NCI-H1417 (cell line): ENCODE measurements around the gene SOX2.

Experiments used
- DNase-seq, 3 experiments: peaks; one replicate each; lab custom pipeline; 2025; lab: John Stamatoyannopoulos, UW

Gene SOX2

DNA sequence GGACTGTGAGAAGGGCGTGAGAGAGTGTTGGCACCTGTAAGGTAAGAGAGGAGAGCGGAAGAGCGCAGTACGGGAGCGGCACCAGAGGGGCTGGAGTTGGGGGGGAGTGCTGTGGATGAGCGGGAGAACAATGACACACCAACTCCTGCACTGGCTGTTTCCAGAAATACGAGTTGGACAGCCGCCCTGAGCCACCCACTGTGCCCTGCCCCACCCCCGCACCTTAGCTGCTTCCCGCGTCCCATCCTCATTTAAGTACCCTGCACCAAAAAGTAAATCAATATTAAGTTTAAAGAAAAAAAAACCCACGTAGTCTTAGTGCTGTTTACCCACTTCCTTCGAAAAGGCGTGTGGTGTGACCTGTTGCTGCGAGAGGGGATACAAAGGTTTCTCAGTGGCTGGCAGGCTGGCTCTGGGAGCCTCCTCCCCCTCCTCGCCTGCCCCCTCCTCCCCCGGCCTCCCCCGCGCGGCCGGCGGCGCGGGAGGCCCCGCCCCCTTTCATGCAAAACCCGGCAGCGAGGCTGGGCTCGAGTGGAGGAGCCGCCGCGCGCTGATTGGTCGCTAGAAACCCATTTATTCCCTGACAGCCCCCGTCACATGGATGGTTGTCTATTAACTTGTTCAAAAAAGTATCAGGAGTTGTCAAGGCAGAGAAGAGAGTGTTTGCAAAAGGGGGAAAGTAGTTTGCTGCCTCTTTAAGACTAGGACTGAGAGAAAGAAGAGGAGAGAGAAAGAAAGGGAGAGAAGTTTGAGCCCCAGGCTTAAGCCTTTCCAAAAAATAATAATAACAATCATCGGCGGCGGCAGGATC lies at the start of gene SOX2:
SOX2 (plus strand) TSS at position 601 of the 811 bp plus-strand sequence. CDS start 436 bp downstream, outside the sequence.
- peak; percentile 90 to 99 (median 96) for DNase-seq

DNA sequence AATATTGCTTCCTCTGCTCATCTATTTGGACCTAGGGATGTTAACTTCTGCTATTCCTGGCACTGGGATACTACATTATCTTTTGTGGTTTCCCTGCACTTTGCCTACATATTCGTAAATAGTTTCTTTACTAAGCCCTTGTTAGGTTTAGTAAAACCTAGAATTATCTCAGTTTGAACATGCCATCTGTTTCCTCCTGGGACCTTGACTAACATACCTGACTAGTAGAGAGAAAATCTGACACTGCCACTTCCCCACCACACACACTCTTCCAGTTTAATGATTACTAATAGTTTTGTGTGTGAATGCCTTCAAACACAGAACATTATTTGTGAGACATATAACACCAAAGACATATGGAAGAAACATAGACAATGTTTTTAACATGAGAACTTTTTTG lies 28.2 kb upstream of the SOX2 start:
- no peak for DNase-seq

DNA sequence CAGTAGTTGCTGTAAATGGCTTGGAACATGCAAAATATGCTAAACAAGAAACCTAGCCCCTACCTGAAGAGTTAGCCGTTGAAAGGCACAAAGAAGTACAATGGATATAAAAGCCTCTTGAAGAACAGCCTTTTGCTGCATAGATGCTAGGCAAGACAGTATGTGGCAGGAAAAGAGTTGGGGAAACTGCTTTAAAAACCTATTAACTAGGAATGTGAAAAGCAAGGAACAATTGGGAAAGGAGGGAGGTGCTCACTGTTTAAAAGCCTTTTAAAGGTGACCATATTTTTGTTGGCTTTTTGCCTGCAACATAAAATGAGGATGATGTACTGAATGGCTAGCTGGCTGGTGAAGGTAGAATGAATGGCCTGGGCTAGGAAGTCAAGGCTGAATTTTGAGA lies 24.5 kb upstream of the SOX2 start:
- peak in 2 of 3 experiments; percentile 22 to 36 for DNase-seq

DNA sequence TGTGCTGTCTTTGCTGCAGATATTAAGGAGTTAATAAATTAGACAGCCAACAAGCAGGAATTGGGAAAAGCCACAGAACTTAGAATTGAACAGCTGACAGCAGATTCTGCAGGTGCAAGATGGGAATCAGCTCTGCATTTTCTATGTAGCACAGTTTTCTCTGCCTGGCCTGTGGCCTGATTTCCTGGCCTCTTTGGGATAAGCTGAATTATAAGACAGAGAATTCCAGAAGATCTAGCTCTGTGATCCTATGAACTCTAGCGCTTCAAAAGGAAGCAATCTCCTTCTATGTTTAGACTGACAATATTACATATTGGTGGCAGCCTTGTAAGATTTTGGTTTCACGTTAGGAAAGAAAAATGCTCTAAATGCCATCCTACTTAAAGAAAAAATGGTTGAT lies 24.0 kb upstream of the SOX2 start:
- DNase-seq = no peak

DNA sequence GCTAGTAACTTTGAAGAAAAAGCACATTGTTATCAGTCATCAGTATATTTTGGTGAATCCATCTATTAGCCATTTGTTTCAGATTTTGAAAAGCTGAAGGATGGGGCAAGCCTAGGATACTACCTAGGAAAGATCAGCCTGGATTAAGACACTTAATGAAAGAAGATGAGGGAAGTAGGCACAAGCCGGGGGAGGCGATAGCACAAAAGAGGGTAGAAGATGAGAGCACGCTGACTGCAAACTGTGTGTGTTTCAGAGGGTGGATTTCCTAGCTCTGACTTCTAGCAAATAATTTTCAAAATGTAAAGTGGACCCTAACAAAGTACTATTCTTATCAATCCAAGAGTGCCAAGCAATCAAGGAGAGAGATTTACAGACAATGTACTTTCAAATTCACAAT lies 22.2 kb upstream of the SOX2 start:
- no peak for DNase-seq

DNA sequence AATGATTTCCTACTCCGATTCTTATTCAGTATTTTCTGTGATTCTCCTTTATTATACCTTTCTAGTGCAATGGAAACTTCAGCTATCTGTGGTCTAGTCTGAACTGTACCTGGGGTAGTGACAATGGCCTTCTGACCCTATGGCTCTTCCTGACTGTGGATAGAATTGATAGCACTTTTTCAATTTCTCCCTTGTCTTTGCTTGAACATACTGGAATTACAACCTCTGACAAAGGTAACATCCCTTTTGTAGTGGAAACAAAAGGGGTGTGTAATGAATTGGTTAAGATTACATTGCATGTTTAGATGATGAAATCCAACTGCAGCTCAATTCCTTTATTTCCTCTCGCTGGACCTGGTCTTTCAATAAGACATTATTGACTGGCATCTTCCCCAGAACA lies 21.0 kb upstream of the SOX2 start:
- no peak for DNase-seq

DNA sequence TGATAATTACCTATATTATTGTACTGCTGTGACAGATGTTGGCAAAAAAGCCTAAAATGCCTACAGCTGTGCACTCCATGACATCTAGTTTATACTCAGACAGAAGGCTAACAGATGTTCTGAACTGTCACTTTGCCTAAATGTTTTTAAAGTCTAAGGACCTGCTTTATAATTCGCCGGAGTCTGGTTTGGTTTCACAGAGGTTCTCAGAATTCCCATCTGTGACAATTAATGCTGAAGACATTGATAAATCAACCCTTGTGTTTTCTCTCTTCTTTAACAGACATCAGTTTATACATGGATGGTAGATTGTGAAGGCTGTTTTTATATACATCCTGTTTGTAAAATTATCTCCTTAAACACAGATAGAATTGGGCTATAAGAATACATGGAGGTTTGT lies 19.8 kb upstream of the SOX2 start:
- DNase-seq = no peak

DNA sequence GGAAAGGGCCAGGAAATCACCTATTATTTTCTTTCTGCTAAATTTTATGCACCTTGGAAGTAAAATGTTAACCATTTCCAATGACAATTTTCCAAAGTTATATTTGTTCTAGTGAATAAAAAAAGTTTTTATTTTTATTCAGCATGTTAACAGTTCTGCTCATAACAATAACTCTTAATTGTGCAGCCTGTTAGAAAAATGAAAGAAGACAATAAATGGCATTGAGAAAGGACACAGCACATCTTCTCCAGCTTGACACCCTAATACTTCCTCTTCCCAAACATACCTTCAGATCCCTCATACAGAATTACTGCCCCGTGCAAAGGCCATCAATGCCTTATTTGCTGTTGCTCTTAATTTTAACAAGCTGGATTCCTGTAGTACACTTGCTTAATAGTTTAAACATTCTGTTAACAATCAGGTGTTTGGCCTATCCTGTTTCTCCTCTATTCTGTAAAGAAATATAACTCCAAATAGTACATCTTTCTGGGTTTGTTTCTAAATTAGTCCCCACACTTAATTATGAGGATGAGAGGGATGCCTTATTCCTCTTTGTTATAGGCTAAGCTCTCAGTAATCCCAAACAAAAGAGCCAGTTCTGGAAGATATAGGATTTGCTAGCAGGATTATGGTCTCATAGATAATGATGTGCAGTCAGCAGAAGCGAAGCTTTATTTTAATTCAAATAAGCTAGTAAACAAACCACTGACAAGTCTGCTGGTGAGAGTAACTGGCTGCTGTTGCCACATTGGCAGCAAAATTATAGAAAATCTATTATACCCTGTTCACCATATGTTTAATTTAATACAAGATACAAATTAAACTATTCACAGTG lies 19.2 kb upstream of the SOX2 start:
- peak in 1 of 3 experiments; percentile 39 for DNase-seq

DNA sequence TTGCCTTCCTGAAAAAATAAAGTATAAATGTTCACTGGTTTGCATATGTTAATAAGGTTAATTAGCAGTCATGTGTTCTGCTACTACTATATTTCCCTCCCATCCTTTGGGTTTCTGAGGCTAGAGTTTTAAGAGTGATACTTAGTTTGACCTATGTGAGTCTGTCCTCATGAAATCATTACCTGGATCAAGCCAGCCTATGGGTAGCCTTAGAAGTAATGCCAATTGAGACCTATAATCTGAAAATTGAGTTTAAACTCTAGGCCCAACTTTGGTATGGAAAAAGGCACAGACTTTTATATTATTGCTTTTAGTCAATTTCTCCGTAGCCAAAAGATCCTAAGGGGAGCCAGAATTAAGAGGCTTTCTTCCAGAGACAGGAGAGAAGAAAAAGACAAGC lies 18.4 kb upstream of the SOX2 start:
- DNase-seq = no peak

DNA sequence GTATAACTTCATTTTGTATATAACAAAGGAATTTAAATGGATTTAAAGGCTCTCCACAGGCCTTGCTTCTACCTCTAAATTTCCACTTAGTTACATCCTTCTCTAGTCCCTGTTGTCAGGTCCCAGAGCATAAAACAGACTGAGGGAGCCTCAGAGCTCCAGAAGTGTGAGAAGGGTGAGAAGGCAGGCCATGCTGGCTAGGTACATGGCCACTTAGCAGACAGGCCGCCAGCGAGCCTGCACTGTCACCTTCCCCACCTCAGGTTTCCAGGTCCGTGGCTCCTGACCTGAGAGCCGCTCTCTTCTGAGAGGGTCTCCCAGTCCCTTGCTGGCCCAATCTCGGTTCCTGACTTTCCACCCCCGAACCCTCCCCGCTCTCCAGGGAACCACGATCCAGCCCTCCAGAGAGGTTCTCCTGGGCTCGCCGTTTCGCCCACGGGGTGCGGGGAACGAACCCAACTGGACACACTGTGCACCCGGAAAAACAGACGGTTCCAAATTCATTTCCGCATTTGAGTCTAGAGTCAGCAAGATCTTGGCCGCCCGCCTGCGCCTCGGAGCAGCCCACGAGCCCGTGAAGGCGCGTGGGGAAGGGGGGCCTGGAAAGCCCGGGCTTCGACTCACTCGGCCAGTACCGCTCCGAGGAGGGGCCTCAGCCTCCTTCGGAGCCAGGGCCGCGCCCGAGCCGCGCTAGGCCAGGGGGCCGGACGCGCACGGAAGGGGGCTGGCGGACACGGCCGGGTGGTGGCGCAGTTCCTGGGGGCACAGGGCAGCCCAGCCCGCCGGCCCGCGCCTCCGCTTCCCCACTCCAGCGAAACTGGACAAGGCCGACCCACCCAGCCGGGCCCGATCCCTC lies 16.7 kb upstream of the SOX2 start:
- DNase-seq = no peak

DNA sequence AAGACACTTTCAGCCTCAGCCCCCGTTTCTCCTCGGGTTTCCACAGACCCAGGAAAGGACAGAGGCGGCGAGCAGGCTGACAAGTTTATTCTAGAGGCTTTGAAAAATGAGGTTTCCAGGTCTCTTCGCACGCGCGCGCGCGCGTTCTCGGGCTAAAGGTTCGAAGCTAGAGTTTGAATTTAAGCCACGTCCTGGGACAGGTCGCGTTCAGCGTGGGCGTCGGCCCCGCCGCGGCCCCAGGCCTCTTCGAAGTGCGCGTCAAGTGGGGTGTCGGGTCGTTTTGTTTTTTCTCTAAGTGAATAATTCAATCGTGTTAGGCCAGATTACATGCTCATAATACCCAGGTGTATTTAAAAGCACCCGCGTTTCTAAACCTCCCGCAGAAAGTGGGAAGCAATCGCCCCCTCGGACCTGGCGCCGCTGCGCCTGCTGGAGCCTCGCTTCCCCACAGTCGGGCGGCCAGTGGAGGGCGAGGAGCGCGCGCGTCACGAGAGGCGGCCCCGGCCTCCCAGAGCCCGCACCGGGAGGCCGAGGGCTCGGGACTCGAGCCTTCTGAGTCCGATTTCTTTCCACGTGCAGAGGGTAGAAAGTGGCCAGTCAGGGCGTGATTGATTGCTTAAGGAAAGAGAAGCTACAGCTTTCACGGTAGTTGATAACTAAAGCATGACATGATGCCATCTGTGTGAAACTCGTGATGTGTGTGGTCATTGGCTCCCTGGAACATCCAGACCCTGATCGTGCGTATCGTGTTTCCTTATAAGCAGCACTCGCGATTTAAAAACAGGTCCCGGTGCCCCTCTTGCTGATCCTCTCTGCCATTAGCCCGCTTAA lies 15.8 kb upstream of the SOX2 start:
- no peak for DNase-seq

DNA sequence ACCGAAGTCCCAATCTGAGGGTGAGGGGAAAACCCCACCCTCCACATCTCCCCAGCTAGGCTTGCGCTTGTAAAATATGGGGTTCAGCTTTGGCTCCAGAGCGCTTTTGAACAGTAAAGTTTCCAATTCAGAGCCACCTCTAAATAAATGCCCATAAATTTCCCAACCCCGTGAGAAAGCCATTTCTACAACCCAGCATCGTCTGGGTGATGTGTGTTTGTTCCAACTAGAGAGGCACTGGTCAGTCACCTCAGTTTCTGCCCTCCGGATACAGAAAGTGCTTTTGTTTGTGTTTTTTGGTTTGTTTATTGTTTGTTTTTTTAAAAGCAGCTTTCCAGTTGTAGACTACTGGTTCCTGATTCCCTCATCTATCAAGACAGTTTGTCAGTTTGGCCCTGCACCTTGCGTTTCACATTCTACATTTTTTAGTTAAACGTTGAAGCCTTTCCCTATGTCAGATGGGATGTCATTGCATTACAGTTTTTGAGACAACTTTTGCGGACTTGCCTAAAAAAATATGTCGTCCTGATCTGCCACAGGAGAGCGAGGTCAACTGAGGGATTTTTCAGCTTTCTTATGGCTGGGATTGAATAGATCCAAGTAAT lies 15.0 kb upstream of the SOX2 start:
- DNase-seq = no peak

DNA sequence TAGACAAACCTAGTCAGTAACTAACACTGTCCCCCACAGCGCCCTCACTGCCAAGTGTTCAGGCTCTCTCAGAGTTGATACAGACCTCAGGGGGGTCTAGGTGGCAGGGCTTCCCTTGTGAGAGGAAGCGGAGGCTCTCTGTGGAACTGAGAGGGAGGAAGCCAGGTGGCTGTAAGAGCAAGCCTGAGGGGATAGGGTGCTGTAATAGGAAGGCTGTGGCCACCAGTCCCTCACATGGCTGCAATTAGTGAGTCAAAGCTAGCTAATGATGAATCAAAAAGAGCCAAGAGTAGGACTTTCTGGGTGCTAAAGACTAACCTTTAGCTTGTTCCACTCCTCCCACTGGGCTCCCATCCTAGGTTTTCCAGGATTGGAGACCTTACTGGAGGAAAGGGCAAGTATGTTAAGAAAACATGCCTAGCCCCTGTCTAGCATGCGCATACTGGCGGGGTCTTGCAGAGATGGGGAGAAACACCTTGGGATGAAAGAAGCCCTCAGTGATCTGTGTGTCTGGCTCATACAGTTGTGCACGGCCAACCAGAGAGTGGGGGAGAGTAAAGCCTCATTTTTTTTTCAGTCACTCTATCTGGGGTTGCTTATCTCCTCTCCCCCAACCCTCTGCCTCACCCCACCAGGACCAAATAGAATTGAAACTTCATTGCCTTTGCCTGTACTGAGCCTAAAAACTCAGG lies 13.3 kb upstream of the SOX2 start:
- peak in 1 of 3 experiments; percentile 64 for DNase-seq

DNA sequence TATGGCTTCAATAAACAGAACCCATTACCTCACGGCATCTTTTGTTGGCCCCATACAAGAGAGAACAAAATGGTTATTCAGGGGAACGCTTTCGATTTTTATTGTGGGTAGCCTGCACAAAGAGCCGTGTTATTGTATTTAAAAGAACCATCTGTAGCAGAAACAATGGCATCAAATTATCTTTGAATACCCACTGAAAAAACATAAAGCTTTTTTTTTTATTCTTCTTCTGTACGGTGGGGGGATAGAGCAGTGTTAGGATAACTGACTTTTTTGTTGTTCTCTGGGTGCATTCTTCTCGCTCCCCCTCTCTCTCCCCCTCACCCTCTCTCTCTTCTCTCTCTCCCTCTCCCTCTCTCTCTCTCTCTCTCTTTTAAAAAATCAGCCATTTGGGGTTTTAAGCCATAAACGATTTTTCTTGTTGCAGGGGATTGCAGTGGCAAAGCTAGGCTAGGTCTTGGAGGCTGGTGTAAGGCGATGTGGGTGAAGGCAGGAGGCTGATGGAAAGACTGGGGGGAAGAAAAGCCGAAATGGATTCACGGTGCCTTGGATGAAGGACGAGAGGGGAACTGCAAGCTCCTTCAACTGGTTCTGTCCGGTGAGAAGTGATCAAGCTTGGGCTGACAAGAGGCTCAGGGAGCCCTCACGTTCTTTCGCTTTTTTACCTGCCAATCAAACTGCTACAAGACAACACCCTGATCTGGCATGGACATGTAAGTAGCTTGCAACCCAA lies 12.4 kb upstream of the SOX2 start:
- peak in 2 of 3 experiments; percentile 77 to 94 for DNase-seq

DNA sequence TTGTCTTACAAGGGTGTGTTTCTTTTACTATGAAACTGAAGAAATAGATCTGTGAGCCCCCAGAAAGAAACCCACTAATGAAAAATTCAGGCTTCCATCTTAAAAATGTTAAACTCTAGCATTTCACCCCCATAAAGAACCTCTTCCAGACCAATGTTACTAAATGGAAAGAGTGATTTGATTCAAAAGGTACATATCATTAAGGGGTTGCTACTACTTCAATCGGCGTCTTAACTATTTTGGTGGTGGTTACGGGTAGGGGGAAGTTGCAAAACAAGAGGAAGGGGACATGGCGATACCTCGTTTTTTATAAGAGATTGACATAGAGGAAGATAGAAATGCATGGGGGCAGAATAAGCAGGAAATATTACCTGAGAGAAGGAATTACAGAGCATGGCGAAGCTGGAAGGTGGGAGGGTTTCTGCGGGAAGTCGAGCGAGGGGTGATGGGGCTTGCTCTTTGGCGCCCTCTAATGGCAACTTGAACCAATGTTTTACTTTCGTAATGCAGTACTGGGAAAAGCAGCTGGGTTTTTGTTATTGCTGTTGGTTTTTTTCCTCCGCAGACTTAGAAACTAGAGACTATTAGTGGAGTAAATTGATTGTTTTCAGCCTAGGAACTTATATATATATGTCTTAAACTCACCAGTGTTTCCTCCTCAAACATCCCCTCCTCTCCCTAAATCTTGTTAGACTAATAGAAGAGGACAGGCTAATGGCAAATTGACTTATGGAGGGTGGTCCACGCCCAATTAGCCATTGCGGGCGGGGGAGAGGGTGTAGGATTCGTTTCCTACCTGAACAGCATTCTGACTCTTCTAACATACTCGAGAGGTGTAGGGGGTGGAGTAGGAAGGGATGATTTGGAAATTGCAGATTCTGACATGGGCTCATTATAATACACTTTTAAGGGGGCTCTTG lies 11.3 kb upstream of the SOX2 start:
- peak; percentile 73 to 98 (median 93) for DNase-seq

DNA sequence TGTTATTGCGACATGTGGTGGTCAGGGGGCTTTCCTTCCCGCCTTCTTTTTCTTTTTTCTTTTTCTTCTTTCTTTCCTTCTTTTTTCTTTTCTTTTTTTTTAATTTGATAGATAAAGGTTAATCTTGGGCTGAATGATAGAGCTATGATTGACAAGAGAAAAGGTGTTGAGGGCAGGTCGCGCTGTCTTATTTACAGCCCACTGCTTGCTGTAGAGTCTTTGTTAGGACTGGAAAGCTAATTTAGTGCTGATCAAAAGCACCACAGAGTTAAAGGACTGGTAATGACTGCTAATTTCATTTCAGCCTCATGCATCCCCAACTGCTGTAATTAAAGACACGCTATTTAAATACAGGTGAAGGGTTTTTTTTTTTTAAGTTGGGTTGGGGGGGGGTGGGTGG lies 10.6 kb upstream of the SOX2 start:
- DNase-seq = peak in 2 of 3 experiments; percentile 82 to 95

DNA sequence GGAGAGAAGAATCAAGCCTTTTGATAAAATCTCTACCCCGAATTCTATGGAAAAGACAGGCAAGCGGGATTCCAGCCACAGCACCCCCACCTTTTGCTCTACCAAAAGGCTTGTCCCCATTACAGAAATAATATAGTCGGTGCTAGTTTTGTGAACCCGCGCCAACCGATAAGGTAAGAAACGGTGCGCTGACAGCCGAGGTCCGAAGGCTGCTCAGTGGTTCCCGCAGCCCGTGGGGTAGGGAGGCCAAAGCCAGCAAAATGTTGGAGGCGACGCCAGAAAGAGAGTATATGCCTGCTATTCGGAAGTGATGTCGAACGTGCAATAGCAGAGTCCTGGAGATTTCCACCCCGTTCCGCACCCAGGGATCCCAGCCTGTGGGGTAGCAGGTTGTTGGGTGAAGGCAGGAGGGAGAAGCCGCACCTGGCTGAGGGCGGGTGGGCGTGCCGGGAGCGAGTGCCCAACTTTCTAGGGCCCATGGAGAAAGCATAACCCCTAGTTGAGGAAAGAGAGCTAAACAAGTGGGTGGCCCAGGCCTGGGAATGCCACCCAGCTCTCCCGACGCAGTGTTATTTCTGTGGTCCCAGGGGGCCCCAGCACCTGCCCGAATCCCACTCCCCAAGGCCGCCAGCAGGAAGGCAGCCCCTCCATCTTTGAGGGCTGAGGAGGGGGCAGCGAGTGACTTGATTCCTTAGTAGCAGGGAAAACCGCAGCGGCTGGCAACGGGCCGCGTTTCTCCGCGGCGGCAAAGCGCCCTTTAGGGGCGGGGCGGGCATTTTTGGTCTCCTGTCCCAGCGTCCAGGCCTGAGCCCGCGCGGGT lies 7.9 kb upstream of the SOX2 start:
- no peak for DNase-seq
